Measurements from ENCODE around the gene UIMC1. TPM values are rescaled to one million over a fixed set of nuclear protein-coding genes. Genes with fewer than 3 reads are reported as not detected.
"Not testable (repeated sequence)": the region's sequence is repeated elsewhere in the genome, so short reads cannot be mapped to it uniquely, and the experiment has no call there.

Gene UIMC1
- total RNA-seq, 1 experiment from 2014 or later, result 53.0 TPM

DNA sequence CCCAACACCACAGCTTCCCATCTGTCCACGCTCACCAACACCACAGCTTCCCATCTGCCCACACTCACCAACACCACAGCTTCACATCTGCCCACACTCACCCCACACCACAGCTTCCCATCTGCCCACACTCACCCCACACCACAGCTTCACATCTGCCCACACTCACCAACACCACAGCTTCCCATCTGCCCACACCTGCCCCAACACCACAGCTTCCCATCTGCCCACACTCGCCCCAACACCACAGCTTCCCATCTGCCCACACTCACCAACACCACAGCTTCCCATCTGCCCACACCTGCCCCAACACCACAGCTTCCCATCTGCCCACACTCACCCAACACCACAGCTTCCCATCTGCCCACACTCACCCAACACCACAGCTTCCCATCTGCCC, 134.0 kb downstream of the UIMC1 start:
- H3K4me2 ChIP-seq (ENCODE audit: insufficient read depth, insufficient read length, low read length); H2AFZ ChIP-seq (ENCODE audit: low read length); H3K36me3 Mint-ChIP-seq (ENCODE audit: insufficient read depth in 1 of 3, low read depth in 3 of 3); H3K27ac ChIP-seq (ENCODE audit: insufficient read length, low read depth, low read length); H3T11ph ChIP-seq (ENCODE audit: low read length); H3K18ac ChIP-seq (ENCODE audit: insufficient read length, low read depth, low read length); H2BK5ac ChIP-seq (ENCODE audit: insufficient read length, low read length); DNase-seq; H4K91ac ChIP-seq (ENCODE audit: insufficient read length, low read depth, low read length); H3K9ac ChIP-seq (ENCODE audit: extremely low read depth, insufficient read length, low read length); H3K4me1 Mint-ChIP-seq; H2BK15ac ChIP-seq (ENCODE audit: low read depth, low read length); H3K79me1 ChIP-seq (ENCODE audit: insufficient read depth, low read depth, low read length, poor library complexity, severe bottlenecking); H4K20me1 ChIP-seq (ENCODE audit: control insufficient read depth, insufficient read depth, insufficient read length); H3K9me3 Mint-ChIP-seq; H3K4me3 Mint-ChIP-seq; H3K4me1 ChIP-seq (ENCODE audit: insufficient read depth, low read length); H3K79me2 ChIP-seq (ENCODE audit: insufficient read depth, low read length); H2BK20ac ChIP-seq (ENCODE audit: low read depth, low read length, poor library complexity, severe bottlenecking); H3K27me3 Mint-ChIP-seq (ENCODE audit: low read depth); H4K8ac ChIP-seq (replicated peaks; ENCODE audit: insufficient read length, low read depth, low read length); H2BK120ac ChIP-seq (ENCODE audit: low read depth, low read length, poor library complexity, severe bottlenecking); H3K23me2 ChIP-seq (ENCODE audit: insufficient read length, low read depth, low read length, poor library complexity, severe bottlenecking); H3K14ac ChIP-seq (ENCODE audit: insufficient read depth, low read length); H3K9me3 ChIP-seq (ENCODE audit: control insufficient read depth, low read depth, low read length); H2AK5ac ChIP-seq (ENCODE audit: insufficient read length, low read length); H3K27ac Mint-ChIP-seq; H3K56ac ChIP-seq (ENCODE audit: insufficient read length, low read depth, low read length); H3K27me3 ChIP-seq (ENCODE audit: insufficient read depth, low read length); H4K5ac ChIP-seq (ENCODE audit: insufficient read length, low read depth, low read length); H3K23ac ChIP-seq (ENCODE audit: insufficient read length, low read depth, low read length); H3K4ac ChIP-seq (ENCODE audit: low read depth, low read length); H2BK12ac ChIP-seq (ENCODE audit: insufficient read length, low read depth, low read length): not testable (repeated sequence)
- no CpG with 5 or more reads among the region's 2 CpGs for WGBS (ENCODE audit: extremely low coverage, insufficient read length, low lambda C conversion rate)

DNA sequence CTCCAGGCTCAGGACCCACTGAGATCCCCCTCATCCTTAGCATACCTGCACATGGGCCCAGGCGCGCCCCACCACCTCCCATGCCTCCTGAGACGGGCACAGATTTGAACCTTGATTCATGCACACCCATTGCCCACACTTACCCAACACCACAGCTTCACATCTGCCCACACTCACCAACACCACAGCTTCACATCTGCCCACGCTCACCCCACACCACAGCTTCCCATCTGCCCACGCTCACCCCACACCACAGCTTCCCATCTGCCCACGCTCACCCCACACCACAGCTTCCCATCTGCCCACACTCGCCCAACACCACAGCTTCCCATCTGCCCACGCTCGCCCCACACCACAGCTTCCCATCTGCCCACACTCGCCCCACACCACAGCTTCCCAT, 135.9 kb downstream of the UIMC1 start:
- H3K23me2 ChIP-seq (ENCODE audit: insufficient read length, low read depth, low read length, poor library complexity, severe bottlenecking); H3K27ac Mint-ChIP-seq; H3K79me1 ChIP-seq (ENCODE audit: insufficient read depth, low read depth, low read length, poor library complexity, severe bottlenecking); H3K9me3 Mint-ChIP-seq; H3K4me1 ChIP-seq (ENCODE audit: insufficient read depth, low read length); H3K14ac ChIP-seq (ENCODE audit: insufficient read depth, low read length); H3K56ac ChIP-seq (ENCODE audit: insufficient read length, low read depth, low read length); DNase-seq; H3K18ac ChIP-seq (ENCODE audit: insufficient read length, low read depth, low read length); H3K9me3 ChIP-seq (ENCODE audit: control insufficient read depth, low read depth, low read length); H3K9ac ChIP-seq (ENCODE audit: extremely low read depth, insufficient read length, low read length); H3K27ac ChIP-seq (ENCODE audit: insufficient read length, low read depth, low read length); H2BK12ac ChIP-seq (ENCODE audit: insufficient read length, low read depth, low read length); H3K79me2 ChIP-seq (ENCODE audit: insufficient read depth, low read length); H4K91ac ChIP-seq (ENCODE audit: insufficient read length, low read depth, low read length); H3K4me2 ChIP-seq (ENCODE audit: insufficient read depth, insufficient read length, low read length); H3K23ac ChIP-seq (ENCODE audit: insufficient read length, low read depth, low read length); H2AFZ ChIP-seq (ENCODE audit: low read length); H2BK5ac ChIP-seq (ENCODE audit: insufficient read length, low read length); H3K36me3 Mint-ChIP-seq (ENCODE audit: insufficient read depth in 1 of 3, low read depth in 3 of 3); H2AK5ac ChIP-seq (ENCODE audit: insufficient read length, low read length); H4K5ac ChIP-seq (ENCODE audit: insufficient read length, low read depth, low read length); H3K4me3 Mint-ChIP-seq; H4K8ac ChIP-seq (replicated peaks; ENCODE audit: insufficient read length, low read depth, low read length); H2BK20ac ChIP-seq (ENCODE audit: low read depth, low read length, poor library complexity, severe bottlenecking); H4K20me1 ChIP-seq (ENCODE audit: control insufficient read depth, insufficient read depth, insufficient read length); H3K4ac ChIP-seq (ENCODE audit: low read depth, low read length); H3K27me3 Mint-ChIP-seq (ENCODE audit: low read depth); H3K27me3 ChIP-seq (ENCODE audit: insufficient read depth, low read length); H2BK120ac ChIP-seq (ENCODE audit: low read depth, low read length, poor library complexity, severe bottlenecking); H3T11ph ChIP-seq (ENCODE audit: low read length); H2BK15ac ChIP-seq (ENCODE audit: low read depth, low read length): not testable (repeated sequence)
- H3K4me1 Mint-ChIP-seq, result peaks cover 19 to 23% of the 10 kb centered on the region in 2 experiments
- WGBS (ENCODE audit: extremely low coverage, insufficient read length, low lambda C conversion rate), result no CpG with 5 or more reads among the region's 10 CpGs

Measured in H9 (cell line).